Measurements from ENCODE around the gene PRDM12.
"Not testable (repeated sequence)": the region's sequence is repeated elsewhere in the genome, so short reads cannot be mapped to it uniquely, and the experiment has no call there.

The PRDM12 gene

DNA sequence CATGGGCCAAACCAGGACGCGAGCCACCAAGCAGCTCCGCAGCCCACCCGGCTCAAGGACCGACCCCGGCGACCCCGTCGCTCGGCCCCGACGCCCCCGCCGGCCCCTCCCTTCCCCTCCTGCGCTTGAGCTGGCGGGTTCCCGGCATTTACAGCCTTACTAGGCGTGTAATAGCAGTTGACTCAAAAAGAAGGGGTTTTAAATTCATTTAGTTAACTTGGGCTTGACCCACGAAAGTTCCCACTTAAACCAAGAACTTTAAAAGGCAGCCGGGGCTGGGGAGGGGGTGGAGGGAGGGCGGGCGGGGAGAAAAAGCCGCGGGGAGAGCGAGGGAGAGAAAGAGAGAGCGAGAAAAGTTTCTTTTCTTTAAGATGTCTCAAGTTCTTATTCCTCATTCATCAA lies 636 bp downstream of the PRDM12 start:
- no peak for DNase-seq (ENCODE audit: low spot score)

DNA sequence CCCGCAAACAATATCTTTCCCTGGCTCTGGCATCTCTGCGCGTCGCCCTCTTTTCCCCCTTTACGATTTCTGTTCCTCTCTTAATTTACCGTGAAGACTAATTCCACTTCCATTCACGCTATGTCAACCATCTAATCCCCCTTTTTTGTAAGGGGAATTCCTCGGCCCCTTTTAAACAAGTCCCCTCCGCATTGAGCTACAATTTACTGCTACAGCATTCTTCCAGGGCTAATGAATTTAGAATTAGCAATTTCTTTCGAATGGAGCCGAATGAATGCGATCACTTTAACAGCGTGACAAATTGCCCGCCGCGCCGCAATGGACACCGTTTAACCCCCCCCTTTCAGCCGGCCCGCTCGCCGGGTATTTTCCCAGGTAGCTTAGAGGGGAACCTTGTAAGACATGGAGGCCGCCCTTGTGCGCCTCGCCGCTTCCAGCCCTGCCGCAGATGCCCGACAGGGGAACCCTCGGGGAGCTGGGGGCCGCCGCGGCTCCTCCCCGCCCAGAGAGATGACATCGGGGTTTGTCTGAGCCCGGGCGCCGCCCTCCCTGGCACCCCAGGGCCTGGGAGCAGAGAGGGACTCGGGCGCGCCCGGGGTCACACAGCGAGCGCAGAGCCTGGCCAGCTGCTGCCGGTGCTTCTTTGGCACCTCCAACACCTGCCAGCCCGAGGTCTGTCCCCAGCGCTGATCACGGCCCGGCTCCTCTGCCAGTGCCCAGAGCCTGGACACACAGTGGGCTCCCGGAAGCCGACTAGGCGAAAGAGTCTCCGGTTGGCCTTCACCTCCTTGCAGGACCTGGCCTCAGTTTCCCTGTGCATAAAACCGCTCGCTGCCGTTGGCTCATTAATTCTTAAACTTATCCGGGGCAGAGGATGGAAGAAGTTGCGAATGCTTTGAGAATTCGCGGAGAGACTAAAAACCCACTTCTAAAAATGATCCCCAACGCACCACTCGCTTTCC lies 1.3 kb downstream of the PRDM12 start:
- no peak for DNase-seq (ENCODE audit: low spot score)

- no peak for DNase-seq (ENCODE audit: low spot score)
Observed at GRCh38 chr9:130666393-130667119, 2.2 kb downstream of the PRDM12 start.

DNA sequence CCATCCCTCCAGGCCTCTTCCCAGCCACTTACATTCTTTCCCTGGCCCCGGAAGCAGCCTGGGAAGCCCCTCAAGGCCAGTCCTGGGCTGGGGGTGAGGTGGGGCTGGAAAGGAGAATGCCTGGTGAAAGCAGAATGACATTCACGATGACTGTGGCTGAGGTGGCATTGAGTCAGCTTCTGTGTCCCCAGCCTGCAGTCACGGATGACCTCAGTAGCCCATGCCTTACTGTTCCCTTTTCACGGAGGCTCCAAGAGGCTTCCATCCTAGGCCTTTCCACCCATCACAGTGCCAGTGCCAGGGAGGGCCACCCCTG lies 2.7 kb downstream of the PRDM12 start:
- no peak for DNase-seq (ENCODE audit: low spot score)

DNA sequence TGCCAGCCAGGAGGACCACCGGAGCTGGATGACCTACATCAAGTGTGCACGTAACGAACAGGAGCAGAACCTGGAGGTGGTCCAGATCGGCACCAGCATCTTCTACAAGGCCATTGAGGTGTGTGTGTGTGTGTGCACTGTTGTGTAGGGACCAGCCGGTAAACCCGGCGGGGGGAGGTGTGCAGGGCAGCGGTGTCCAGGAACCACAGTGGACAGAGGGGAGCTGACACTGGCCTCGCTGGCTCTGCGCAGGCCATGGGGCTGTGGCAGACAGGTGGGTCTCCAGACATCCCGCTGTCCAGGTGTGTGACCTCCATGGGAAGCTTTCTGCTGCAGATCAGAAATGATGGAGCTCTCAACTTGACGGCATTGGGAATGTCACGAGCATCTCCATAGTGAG lies 3.8 kb downstream of the PRDM12 start:
- no peak for DNase-seq (ENCODE audit: low spot score)

DNA sequence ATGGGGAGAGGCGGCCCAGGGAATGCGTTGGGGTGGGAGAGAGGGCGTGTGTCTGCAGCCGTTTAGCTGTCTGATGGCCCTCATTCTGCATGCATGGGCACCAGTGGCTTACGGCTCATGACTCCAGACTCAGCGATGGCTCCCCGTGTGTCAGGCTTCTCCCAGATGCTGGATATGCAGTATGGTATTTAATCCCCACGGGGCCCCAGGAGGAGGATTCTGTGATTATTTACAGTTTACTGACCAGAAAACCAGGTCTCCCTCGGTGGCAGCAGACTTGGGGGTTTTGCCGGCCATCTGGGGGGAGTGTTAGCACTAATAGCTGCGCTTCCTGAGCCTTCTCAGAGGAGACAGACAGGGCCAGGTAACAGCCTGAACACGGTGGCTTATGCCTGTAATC lies 4.3 kb downstream of the PRDM12 start:
- no peak for DNase-seq (ENCODE audit: low spot score)

DNA sequence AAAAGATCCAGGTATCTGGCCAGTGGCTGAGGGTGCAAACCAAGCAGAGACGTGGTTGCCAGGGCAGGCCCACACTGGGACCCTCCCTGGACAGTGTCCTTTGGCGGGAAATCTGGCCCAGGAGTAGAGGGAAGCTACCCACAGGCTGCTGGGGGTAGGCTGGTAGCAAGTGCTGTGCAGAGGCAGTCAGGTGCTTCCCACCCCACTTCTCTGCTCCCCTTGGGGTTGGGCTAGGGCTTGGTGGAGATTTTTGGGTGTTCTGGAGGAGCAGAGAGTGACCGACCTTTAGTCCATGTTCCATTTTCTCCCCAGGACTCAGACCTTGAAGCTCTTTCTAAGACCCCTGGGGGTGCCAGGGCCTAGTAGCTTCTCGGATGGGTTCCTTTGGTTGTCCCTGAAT lies 5.6 kb downstream of the PRDM12 start:
- no peak for DNase-seq (ENCODE audit: low spot score)

DNA sequence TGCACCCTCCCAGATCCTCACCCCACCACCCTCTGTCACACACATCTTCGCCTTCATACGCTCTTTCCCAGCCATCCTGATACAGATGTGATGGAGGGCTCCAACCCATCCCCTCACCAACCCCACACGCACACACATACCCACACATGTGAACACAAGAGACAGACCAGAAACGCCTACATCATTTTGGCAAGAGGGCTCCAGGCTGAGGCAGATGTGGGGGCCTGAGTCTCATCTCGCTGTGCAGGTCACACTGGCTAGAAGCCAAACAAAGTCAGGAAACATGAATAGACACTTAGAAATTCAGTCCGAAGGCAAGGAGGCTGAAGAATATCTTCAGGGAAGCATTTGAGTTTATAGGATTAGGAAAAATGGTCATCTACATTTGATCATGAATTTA lies 6.2 kb downstream of the PRDM12 start:
- no peak for DNase-seq (ENCODE audit: low spot score)

- DNase-seq (ENCODE audit: low spot score), result no peak
Observed at GRCh38 chr9:130672466-130672865, 8.1 kb downstream of the PRDM12 start.

DNA sequence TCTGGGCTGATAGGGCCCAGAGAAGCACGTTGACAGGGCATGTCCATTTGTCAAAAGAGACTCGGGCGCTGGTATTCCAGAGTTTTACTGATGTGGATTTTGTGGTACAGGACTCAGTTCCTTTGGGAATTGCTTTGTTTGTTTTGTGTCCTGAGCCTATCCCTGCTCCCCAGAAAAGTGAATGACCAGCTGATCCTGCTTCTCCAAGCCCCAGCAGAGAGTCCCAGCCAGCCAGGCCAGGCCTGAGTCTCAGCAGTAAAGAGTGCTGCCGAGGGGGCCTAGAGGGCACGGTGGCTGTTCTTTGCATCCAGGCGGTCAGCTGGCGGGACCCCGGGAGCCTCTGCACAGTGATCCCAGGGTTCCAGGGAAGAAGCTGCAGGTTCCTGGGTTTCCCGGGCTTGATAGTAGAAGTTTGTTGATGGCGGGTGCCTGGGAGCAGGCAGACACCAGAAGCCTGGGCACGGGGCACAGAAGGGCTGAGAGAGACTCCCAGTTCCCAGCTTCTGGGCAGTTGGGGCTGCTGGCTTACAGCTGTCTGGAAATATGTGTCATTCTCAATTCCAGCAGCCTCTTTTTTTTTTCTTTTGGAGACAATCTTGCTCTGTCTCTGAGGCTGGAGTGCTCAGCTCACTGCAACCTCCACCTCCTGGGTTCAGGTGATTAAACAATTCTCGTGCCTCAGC lies 8.7 kb downstream of the PRDM12 start:
- DNase-seq (ENCODE audit: low spot score), result no peak

- no peak for DNase-seq (ENCODE audit: low spot score)
Observed at GRCh38 chr9:130675396-130675795, 11.0 kb downstream of the PRDM12 start.

- DNase-seq (ENCODE audit: low spot score), result no peak
Observed at GRCh38 chr9:130677252-130677651, 12.9 kb downstream of the PRDM12 start.

- DNase-seq (ENCODE audit: low spot score), result peak; percentile 79
Observed at GRCh38 chr9:130680836-130681768, 16.7 kb downstream of the PRDM12 start.

- no peak for DNase-seq (ENCODE audit: low spot score)
Observed at GRCh38 chr9:130681769-130682420, 17.5 kb downstream of the PRDM12 start.

GRCh38 chr9:130682421-130683121 lies 18.2 kb downstream of the PRDM12 start:
- peak; percentile 90 for DNase-seq (ENCODE audit: low spot score)

DNA sequence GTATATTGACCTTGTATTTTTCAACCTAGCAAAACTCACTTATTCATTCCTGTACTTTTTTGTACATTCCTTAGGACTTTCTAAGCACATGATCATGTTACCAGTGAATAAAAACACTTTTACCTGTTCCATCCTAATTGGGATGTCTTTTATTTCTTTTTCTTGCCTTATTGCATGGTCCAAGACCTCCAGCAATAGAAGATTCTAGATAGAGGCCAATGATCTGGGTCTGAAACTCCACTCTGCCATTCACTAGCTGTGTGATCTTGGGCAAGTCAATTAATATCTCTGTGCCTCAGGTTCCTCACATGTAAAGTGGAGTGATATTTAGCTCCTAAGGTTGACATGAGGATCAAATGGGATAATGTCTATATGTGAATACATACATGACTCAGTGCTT lies 20.7 kb downstream of the PRDM12 start:
- DNase-seq (ENCODE audit: low spot score), result no peak

DNA sequence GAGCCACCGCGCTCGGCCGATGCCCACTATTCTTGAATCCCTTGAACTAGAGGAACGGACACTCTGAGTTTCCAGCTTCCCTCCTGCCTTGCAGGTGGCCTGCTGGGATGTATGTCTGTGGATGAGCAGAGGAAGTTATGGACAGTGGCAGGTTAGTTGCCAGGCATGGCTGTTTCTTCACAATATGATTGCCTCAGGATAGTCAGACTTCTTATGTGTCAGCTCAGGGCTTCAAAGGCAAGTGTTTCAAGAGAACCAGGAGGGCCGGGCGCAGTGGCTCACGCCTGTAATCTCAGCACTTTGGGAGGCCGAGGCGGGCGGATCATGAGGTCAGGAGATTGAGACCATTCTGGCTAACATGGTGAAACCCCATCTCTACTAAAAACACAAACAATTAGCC lies 21.6 kb downstream of the PRDM12 start:
- not testable (repeated sequence) for DNase-seq (ENCODE audit: low spot score)

DNA sequence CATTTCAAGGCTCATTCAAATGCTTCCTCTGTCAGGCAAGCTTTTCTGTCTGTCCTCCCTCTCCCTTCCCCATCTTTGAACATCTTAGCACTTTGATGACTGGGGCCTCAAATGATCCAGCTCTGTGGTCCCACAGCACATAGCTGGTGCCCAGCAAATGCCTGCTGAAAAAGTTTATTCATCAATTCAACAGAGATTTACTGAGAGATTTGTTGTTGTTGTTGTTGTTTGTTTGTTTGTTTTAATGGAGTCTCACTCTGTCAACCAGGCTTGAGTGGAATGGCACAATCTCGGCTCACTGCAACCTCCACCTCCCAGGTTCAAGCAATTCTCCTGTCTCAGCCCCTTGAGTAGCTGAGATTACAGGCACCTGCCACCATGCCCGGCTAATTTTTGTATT lies 23.2 kb downstream of the PRDM12 start:
- DNase-seq (ENCODE audit: low spot score), result no peak

DNA sequence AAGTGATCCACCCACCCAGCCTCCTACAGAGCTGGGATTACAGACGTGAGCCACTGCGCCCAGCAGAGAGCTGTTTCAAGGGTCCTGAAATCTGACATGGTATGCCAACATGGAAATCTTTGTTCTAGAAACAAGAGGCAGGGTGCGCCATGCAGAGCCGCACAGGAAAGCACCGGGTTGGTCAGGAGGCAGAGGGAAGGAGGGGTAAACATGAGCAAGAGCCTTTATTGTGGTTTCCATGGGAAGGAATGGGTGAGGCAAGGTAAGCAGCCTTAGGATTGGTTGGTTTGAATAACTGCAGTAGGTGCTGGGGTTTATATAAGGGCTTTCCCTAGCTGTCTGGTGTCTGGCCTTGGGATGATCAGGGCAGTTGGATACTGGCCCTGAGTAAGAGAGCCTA lies 23.7 kb downstream of the PRDM12 start:
- DNase-seq (ENCODE audit: low spot score), result no peak

GRCh38 chr9:130689572-130689936 lies 25.2 kb downstream of the PRDM12 start:
- DNase-seq (ENCODE audit: low spot score), result no peak
